ENCODE measurements around the gene HDAC10.

The HDAC10 gene

GRCh38 chr22:50255607-50256006 is 4.5 kb upstream of the HDAC10 start:
- no peak for DNase-seq (ENCODE audit: low spot score)

GRCh38 chr22:50255099-50255498 is 4.0 kb upstream of the HDAC10 start:
- no peak for DNase-seq (ENCODE audit: low spot score)

GRCh38 chr22:50253941-50254340 is 2.9 kb upstream of the HDAC10 start:
- DNase-seq (ENCODE audit: low spot score): no peak

GRCh38 chr22:50253046-50253915 is 2.2 kb upstream of the HDAC10 start:
- no peak for DNase-seq (ENCODE audit: low spot score)

- peak; percentile 82 for DNase-seq (ENCODE audit: low spot score)
These were observed 1.3 kb upstream of the HDAC10 start for GRCh38 chr22:50252082-50253045.

GRCh38 chr22:50251477-50252081 is 514 bp upstream of the HDAC10 start:
- DNase-seq (ENCODE audit: low spot score): no peak

GRCh38 chr22:50250249-50250554 is 863 bp downstream of the HDAC10 start:
- no peak for DNase-seq (ENCODE audit: low spot score)

GRCh38 chr22:50249341-50250248 is 1.5 kb downstream of the HDAC10 start:
- no peak for DNase-seq (ENCODE audit: low spot score)

GRCh38 chr22:50248196-50249081 is 2.6 kb downstream of the HDAC10 start:
- no peak for DNase-seq (ENCODE audit: low spot score)

GRCh38 chr22:50247748-50248147 is 3.3 kb downstream of the HDAC10 start:
- DNase-seq (ENCODE audit: low spot score): peak; percentile 38

GRCh38 chr22:50246242-50247175 is 4.6 kb downstream of the HDAC10 start:
- no peak for DNase-seq (ENCODE audit: low spot score)

GRCh38 chr22:50245214-50246072 is 5.6 kb downstream of the HDAC10 start:
- no peak for DNase-seq (ENCODE audit: low spot score)

GRCh38 chr22:50244420-50245213 is 6.4 kb downstream of the HDAC10 start, which contains the start of gene TUBGCP6:
TSS of gene TUBGCP6 (minus strand) at chr22:50245023. CDS start at chr22:50244459, 564 bp downstream.
- DNase-seq (ENCODE audit: low spot score): peak; percentile 93

- DNase-seq (ENCODE audit: low spot score): no peak
These were observed 7.2 kb downstream of the HDAC10 start for GRCh38 chr22:50243685-50244419.

- DNase-seq (ENCODE audit: low spot score): no peak
These were observed 8.6 kb downstream of the HDAC10 start for GRCh38 chr22:50242406-50242949.

- DNase-seq (ENCODE audit: low spot score): no peak
These were observed 12.3 kb downstream of the HDAC10 start for GRCh38 chr22:50238755-50239154.
